HepG2 (cell line): ENCODE results near the gene DPP7. TPM values are rescaled to one million over a fixed set of nuclear protein-coding genes. Genes with fewer than 3 reads are reported as not detected.

Experiments
- CCDC6 ChIP-seq: sonication (generic); formaldehyde crosslinking; IDR thresholded peaks from 2 replicates; pipeline ENCODE4 v1.8.1; 2022; ENCODE audit warnings: mild to moderate bottlenecking, missing genetic modification reagents, moderate library complexity
- CENPT ChIP-seq: sonication (generic); formaldehyde crosslinking; IDR thresholded peaks from 2 replicates; pipeline ENCODE4 v1.8.0; 2022; ENCODE audit warnings: low read depth, mild to moderate bottlenecking, moderate library complexity, missing genetic modification reagents
- DMAP1 ChIP-seq: IDR thresholded peaks from 2 replicates; pipeline ENCODE4 v1.6.1; 2016
- GZF1 ChIP-seq: sonication (generic); formaldehyde crosslinking; IDR thresholded peaks from 2 replicates; pipeline ENCODE4 v1.5.1; 2020; ENCODE audit warnings: mild to moderate bottlenecking, missing genetic modification reagents
- HNF4A ChIP-seq: sonication (generic); formaldehyde crosslinking; IDR thresholded peaks from 2 replicates; pipeline ENCODE4 v1.4.0; 2020; ENCODE audit warnings: missing genetic modification reagents
- JUN ChIP-seq: sonication (generic); formaldehyde crosslinking; IDR thresholded peaks from 2 replicates; pipeline ENCODE4 v1.4.0; 2020; ENCODE audit warnings: mild to moderate bottlenecking, missing genetic modification reagents
- KDM5A ChIP-seq: fragments of 200-600 bp; sonication (generic); IDR thresholded peaks from 2 replicates; pipeline ENCODE4 v1.7.0; 2018; ENCODE audit warnings: antibody characterized with exemption, mild to moderate bottlenecking, low read length, borderline replicate concordance
- KLF9 ChIP-seq: IDR thresholded peaks from 2 replicates; pipeline ENCODE4 v1.6.1; 2016; ENCODE audit warnings: low read depth
- MTA3 ChIP-seq: sonication (generic); formaldehyde crosslinking; IDR thresholded peaks from 2 replicates; pipeline ENCODE4 v1.4.0; 2020; ENCODE audit warnings: missing genetic modification reagents
- NFRKB ChIP-seq: fragments of 450-650 bp; IDR thresholded peaks from 2 replicates; pipeline ENCODE4 v1.6.1; 2017
- SMARCC2 ChIP-seq: fragments of 450-650 bp; IDR thresholded peaks from 2 replicates; pipeline ENCODE4 v1.6.1; 2017; ENCODE audit warnings: antibody characterized with exemption, mild to moderate bottlenecking
- SNAI1 ChIP-seq: sonication (generic); formaldehyde crosslinking; IDR thresholded peaks from 2 replicates; pipeline ENCODE4 v1.5.0; 2020; ENCODE audit warnings: mild to moderate bottlenecking, missing genetic modification reagents, borderline replicate concordance
- SRSF1 ChIP-seq: fragments of 200-400 bp; formaldehyde crosslinking; optimal IDR thresholded peaks from 2 replicates; pipeline ENCODE3; 2017; ENCODE audit warnings: mild to moderate bottlenecking, low read depth, low read length, moderate library complexity
- ZFP36 ChIP-seq: fragments of 150-350 bp; IDR thresholded peaks from 2 replicates; pipeline ENCODE4 v1.6.1; 2018; ENCODE audit warnings: borderline replicate concordance, low read length, low read depth; ENCODE audit not compliant: partially characterized antibody
- ZMAT3 ChIP-seq: sonication (generic); formaldehyde crosslinking; conservative IDR thresholded peaks from 2 replicates; pipeline ENCODE4 v1.7.0; 2021; ENCODE audit warnings: missing genetic modification reagents
- ZNF24 ChIP-seq: fragments of 450-650 bp; IDR thresholded peaks from 2 replicates; pipeline ENCODE4 v1.6.1; 2017; ENCODE audit warnings: antibody characterized with exemption, mild to moderate bottlenecking
- ZNF546 ChIP-seq: sonication (generic); formaldehyde crosslinking; conservative IDR thresholded peaks from 2 replicates; pipeline ENCODE4 v1.8.1; 2023; ENCODE audit warnings: mild to moderate bottlenecking, missing genetic modification reagents
- ZNF570 ChIP-seq: sonication (generic); formaldehyde crosslinking; IDR thresholded peaks from 2 replicates; pipeline ENCODE4 v1.4.0; 2020; ENCODE audit warnings: mild to moderate bottlenecking, missing genetic modification reagents, borderline replicate concordance
- ZNF619 ChIP-seq: sonication (generic); formaldehyde crosslinking; IDR thresholded peaks from 2 replicates; pipeline ENCODE4 v1.4.0; 2020; ENCODE audit warnings: mild to moderate bottlenecking, missing genetic modification reagents
- ZNF790 ChIP-seq: sonication (generic); formaldehyde crosslinking; IDR thresholded peaks from 2 replicates; pipeline ENCODE4 v1.8.0; 2022; ENCODE audit warnings: missing genetic modification reagents, mild to moderate bottlenecking, borderline replicate concordance
- ZNF83 ChIP-seq: sonication (generic); formaldehyde crosslinking; IDR thresholded peaks from 2 replicates; pipeline ENCODE4 v1.4.0; 2020; ENCODE audit warnings: missing genetic modification reagents, mild to moderate bottlenecking, borderline replicate concordance
- ZNF850 ChIP-seq: sonication (generic); formaldehyde crosslinking; conservative IDR thresholded peaks from 2 replicates; pipeline ENCODE4 v1.9.0; 2021; ENCODE audit warnings: mild to moderate bottlenecking, missing genetic modification reagents
- polyA plus RNA-seq, 8 experiments: library from polyadenylated mRNA; depleted of rRNA in 3 of 8; stranded (reverse) in 7 of 8; unstranded in 1 of 8; fragments of >200 nt; fragmentation: Illumina TruSeq in 4 of 8; extraction: Trizol in 4 of 8; gene quantifications; 2 replicates each; pipeline versions ENCODE4 v1.2.1 to v1.2.3, GENCODE V29; 2011 to 2016; ENCODE audit warnings: low read depth in 4 of 8, missing spikeins in 1 of 8, mixed read lengths in 1 of 8; ENCODE audit not compliant: insufficient read depth in 1 of 8
- total RNA-seq, 5 experiments: library from RNA; depleted of rRNA; stranded (reverse); fragments of >200 nt; fragmentation: Illumina TruSeq; extraction: Trizol; gene quantifications; 2 replicates each; pipeline ENCODE4 v1.2.3, GENCODE V29; 2016; ENCODE audit warnings: low read depth in 1 of 5
- TF ChIP-seq, protein P1 (sequence below): sonication (generic); formaldehyde crosslinking; IDR thresholded peaks from 2 replicates; pipeline ENCODE4 v1.5.0; 2020; ENCODE audit warnings: missing genetic modification reagents
- TF ChIP-seq, protein P2 (sequence below): sonication (generic); formaldehyde crosslinking; IDR thresholded peaks from 2 replicates; pipeline ENCODE4 v1.4.0; 2020; ENCODE audit warnings: mild to moderate bottlenecking, missing genetic modification reagents
- TF ChIP-seq, protein P3 (sequence below): sonication (generic); formaldehyde crosslinking; IDR thresholded peaks from 2 replicates; pipeline ENCODE4 v1.9.0; 2021; ENCODE audit warnings: missing genetic modification reagents, mild to moderate bottlenecking, borderline replicate concordance
- TF ChIP-seq, protein P4 (sequence below): fragments of 450-650 bp; IDR thresholded peaks from 2 replicates; pipeline ENCODE4 v1.6.1; 2017; ENCODE audit warnings: mild to moderate bottlenecking

DPP7 gene
- total and polyA plus RNA-seq, 2 of the 13 experiments (the other 11 are each of a cell fraction or from before 2014, with no cell fraction given): 1.2 to 4.5 TPM

DNA sequence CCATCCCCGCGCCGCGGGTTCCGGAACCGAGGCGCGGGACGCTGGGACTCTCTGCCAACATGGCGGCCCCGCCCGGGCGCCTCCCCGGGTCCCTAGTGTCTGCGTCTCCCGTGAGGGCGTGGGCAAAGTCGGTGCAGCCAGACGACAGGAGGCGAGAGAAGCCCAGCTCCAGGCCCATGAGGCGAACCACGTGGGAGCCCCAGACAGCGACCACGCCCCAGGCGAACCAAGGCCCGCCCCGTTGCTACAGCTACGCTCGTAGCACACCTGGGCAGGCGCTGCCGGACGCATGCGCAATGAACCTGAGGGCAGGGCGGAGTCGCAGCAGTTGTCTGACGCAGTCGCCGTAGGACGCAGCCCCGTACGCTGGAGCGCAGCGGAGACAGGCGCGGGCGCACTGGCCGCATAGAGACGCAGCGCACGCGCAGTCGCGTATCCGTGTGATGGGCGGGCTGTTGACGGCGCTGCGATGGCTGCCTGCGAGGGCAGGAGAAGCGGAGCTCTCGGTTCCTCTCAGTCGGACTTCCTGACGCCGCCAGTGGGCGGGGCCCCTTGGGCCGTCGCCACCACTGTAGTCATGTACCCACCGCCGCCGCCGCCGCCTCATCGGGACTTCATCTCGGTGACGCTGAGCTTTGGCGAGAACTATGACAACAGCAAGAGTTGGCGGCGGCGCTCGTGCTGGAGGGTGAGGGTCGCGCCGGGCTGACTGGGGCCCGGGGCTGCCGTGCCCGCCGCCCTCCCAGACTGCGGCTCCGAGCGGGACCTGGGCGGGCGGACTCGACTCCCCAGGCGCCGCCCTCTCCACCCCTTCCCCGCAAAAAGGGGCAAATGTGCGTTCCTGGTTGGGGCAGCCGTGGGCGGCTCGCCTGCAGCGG, 27.8 kb downstream of the DPP7 start, which contains the start of gene MAN1B1 (continued):
- TF ChIP-seq SRSF1: no peak
- TF ChIP-seq, protein P1, sequence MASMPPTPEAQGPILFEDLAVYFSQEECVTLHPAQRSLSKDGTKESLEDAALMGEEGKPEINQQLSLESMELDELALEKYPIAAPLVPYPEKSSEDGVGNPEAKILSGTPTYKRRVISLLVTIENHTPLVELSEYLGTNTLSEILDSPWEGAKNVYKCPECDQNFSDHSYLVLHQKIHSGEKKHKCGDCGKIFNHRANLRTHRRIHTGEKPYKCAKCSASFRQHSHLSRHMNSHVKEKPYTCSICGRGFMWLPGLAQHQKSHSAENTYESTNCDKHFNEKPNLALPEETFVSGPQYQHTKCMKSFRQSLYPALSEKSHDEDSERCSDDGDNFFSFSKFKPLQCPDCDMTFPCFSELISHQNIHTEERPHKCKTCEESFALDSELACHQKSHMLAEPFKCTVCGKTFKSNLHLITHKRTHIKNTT (CRISPR knock-in tag): no peak
- TF ChIP-seq ZFP36: no peak
- TF ChIP-seq, protein P2, sequence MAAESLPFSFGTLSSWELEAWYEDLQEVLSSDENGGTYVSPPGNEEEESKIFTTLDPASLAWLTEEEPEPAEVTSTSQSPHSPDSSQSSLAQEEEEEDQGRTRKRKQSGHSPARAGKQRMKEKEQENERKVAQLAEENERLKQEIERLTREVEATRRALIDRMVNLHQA: no peak
- TF ChIP-seq ZNF850 (CRISPR knock-in tag): no peak
- no peak; the same call in 1 of the 2 replicates for TF ChIP-seq ZNF546
- no peak for TF ChIP-seq MTA3 (CRISPR knock-in tag)
- no peak for TF ChIP-seq NFRKB
- TF ChIP-seq DMAP1 (CRISPR knock-in tag): peak; percentile 93
- TF ChIP-seq ZNF619 (CRISPR knock-in tag): no peak; the same call in 1 of the 2 replicates
- TF ChIP-seq ZNF790 (CRISPR knock-in tag): no peak
- TF ChIP-seq KDM5A: peak; percentile 44; the same call in 1 of the 2 replicates
- no peak; the same call in 1 of the 2 replicates for TF ChIP-seq GZF1
- TF ChIP-seq KLF9: peak; percentile 93; the same call in 1 of the 2 replicates
- 0 out of 2 replicates have a peak, but pooled peaks have one; percentile 15 for TF ChIP-seq CCDC6 (CRISPR knock-in tag)
- TF ChIP-seq ZNF83 (CRISPR knock-in tag): no peak
- TF ChIP-seq ZMAT3: peak; percentile 79
- TF ChIP-seq SMARCC2: no peak
- TF ChIP-seq JUN (CRISPR knock-in tag): no peak; the same call in 1 of the 2 replicates
- no peak for TF ChIP-seq ZNF570
- TF ChIP-seq, protein P3, sequence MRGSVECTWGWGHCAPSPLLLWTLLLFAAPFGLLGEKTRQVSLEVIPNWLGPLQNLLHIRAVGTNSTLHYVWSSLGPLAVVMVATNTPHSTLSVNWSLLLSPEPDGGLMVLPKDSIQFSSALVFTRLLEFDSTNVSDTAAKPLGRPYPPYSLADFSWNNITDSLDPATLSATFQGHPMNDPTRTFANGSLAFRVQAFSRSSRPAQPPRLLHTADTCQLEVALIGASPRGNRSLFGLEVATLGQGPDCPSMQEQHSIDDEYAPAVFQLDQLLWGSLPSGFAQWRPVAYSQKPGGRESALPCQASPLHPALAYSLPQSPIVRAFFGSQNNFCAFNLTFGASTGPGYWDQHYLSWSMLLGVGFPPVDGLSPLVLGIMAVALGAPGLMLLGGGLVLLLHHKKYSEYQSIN: no peak
- TF ChIP-seq ZNF24: no peak
- no peak for TF ChIP-seq HNF4A (CRISPR knock-in tag)
- 0 out of 2 replicates have a peak, but pooled peaks have one; percentile 54 for TF ChIP-seq SNAI1 (CRISPR knock-in tag)
- TF ChIP-seq CENPT (CRISPR knock-in tag): no peak
- TF ChIP-seq, protein P4, sequence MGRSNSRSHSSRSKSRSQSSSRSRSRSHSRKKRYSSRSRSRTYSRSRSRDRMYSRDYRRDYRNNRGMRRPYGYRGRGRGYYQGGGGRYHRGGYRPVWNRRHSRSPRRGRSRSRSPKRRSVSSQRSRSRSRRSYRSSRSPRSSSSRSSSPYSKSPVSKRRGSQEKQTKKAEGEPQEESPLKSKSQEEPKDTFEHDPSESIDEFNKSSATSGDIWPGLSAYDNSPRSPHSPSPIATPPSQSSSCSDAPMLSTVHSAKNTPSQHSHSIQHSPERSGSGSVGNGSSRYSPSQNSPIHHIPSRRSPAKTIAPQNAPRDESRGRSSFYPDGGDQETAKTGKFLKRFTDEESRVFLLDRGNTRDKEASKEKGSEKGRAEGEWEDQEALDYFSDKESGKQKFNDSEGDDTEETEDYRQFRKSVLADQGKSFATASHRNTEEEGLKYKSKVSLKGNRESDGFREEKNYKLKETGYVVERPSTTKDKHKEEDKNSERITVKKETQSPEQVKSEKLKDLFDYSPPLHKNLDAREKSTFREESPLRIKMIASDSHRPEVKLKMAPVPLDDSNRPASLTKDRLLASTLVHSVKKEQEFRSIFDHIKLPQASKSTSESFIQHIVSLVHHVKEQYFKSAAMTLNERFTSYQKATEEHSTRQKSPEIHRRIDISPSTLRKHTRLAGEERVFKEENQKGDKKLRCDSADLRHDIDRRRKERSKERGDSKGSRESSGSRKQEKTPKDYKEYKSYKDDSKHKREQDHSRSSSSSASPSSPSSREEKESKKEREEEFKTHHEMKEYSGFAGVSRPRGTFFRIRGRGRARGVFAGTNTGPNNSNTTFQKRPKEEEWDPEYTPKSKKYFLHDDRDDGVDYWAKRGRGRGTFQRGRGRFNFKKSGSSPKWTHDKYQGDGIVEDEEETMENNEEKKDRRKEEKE: no peak
